HepG2 (cell line): ENCODE results near the gene RIF1. TPM values are rescaled to one million over a fixed set of nuclear protein-coding genes. Genes with fewer than 3 reads are reported as not detected.

ENCODE experiments used
- AHR ChIP-seq: IDR thresholded peaks from 2 replicates; pipeline ENCODE4 v1.6.1; 2018; ENCODE audit warnings: missing genetic modification reagents, missing compliant biosample characterization
- CBX5 ChIP-seq: sonication (generic); formaldehyde crosslinking; IDR thresholded peaks from 2 replicates; pipeline ENCODE4 v1.4.0; 2020; ENCODE audit warnings: missing genetic modification reagents, borderline replicate concordance
- GABPB1 ChIP-seq: IDR thresholded peaks from 2 replicates; pipeline ENCODE4 v1.6.1; 2016; ENCODE audit warnings: mild to moderate bottlenecking, missing genetic modification reagents, moderate library complexity, missing compliant biosample characterization
- HDAC6 ChIP-seq: fragments of 200-600 bp; sonication (generic); IDR thresholded peaks from 2 replicates; pipeline ENCODE4 v1.7.0; 2017; ENCODE audit warnings: mild to moderate bottlenecking, antibody characterized with exemption, low read length, low read depth
- HMGXB4 ChIP-seq, 2 experiments: sonication (generic) in 1 of 2; formaldehyde crosslinking in 1 of 2; IDR thresholded peaks; 2 replicates each; pipeline versions ENCODE4 v1.4.0 to v1.6.1; 2018 to 2020; ENCODE audit warnings: missing genetic modification reagents in 2 of 2, borderline replicate concordance in 1 of 2, low read depth in 1 of 2, mild to moderate bottlenecking in 1 of 2, missing biosample characterization in 1 of 2
- HNRNPLL ChIP-seq: fragments of 200-400 bp; formaldehyde crosslinking; IDR thresholded peaks from 2 replicates; pipeline ENCODE4 v1.6.1; 2017; ENCODE audit warnings: mild to moderate bottlenecking, low read depth, low read length; ENCODE audit not compliant: poor library complexity, severe bottlenecking
- HOXA5 ChIP-seq: sonication (generic); formaldehyde crosslinking; IDR thresholded peaks from 2 replicates; pipeline ENCODE4 v1.4.0; 2020; ENCODE audit warnings: missing genetic modification reagents
- IKZF4 ChIP-seq: sonication (generic); formaldehyde crosslinking; IDR thresholded peaks from 2 replicates; pipeline ENCODE4 v1.5.1; 2020; ENCODE audit warnings: borderline replicate concordance, mild to moderate bottlenecking, low read depth, missing genetic modification reagents; ENCODE audit errors: not compliant biosample characterization
- ISL2 ChIP-seq: sonication (generic); formaldehyde crosslinking; IDR thresholded peaks from 2 replicates; pipeline ENCODE4 v1.5.0; 2020; ENCODE audit warnings: missing genetic modification reagents
- KLF9 ChIP-seq: IDR thresholded peaks from 2 replicates; pipeline ENCODE4 v1.6.1; 2016; ENCODE audit warnings: low read depth
- RFX1 ChIP-seq: fragments of 450-650 bp; IDR thresholded peaks from 2 replicates; pipeline ENCODE4 v1.6.1; 2017
- RFXANK ChIP-seq: IDR thresholded peaks from 2 replicates; pipeline ENCODE4 v1.6.1; 2016
- SMAD9 ChIP-seq: sonication (generic); formaldehyde crosslinking; IDR thresholded peaks from 2 replicates; pipeline ENCODE4 v1.5.1; 2020; ENCODE audit warnings: mild to moderate bottlenecking, missing genetic modification reagents
- SRF ChIP-seq: IDR thresholded peaks from 2 replicates; pipeline ENCODE4 v1.6.1; 2011; ENCODE audit warnings: mild to moderate bottlenecking, low read depth, low read length, moderate library complexity
- ZNF264 ChIP-seq: sonication (generic); formaldehyde crosslinking; IDR thresholded peaks from 2 replicates; pipeline ENCODE4 v1.4.0; 2020; ENCODE audit warnings: missing genetic modification reagents
- ZNF501 ChIP-seq: sonication (generic); formaldehyde crosslinking; IDR thresholded peaks from 2 replicates; pipeline ENCODE4 v1.5.1; 2020; ENCODE audit warnings: mild to moderate bottlenecking, moderate library complexity, missing genetic modification reagents
- ZNF564 ChIP-seq: sonication (generic); formaldehyde crosslinking; IDR thresholded peaks from 2 replicates; pipeline ENCODE4 v1.8.1; 2023; ENCODE audit warnings: mild to moderate bottlenecking, missing genetic modification reagents
- ZNF598 ChIP-seq: sonication (generic); formaldehyde crosslinking; IDR thresholded peaks from 2 replicates; pipeline ENCODE4 v1.5.1; 2020; ENCODE audit warnings: mild to moderate bottlenecking, missing genetic modification reagents, borderline replicate concordance
- polyA plus RNA-seq, 8 experiments: library from polyadenylated mRNA; depleted of rRNA in 3 of 8; stranded (reverse) in 7 of 8; unstranded in 1 of 8; fragments of >200 nt; fragmentation: Illumina TruSeq in 4 of 8; extraction: Trizol in 4 of 8; gene quantifications; 2 replicates each; pipeline versions ENCODE4 v1.2.1 to v1.2.3, GENCODE V29; 2011 to 2016; ENCODE audit warnings: low read depth in 4 of 8, missing spikeins in 1 of 8, mixed read lengths in 1 of 8; ENCODE audit not compliant: insufficient read depth in 1 of 8
- total RNA-seq, 5 experiments: library from RNA; depleted of rRNA; stranded (reverse); fragments of >200 nt; fragmentation: Illumina TruSeq; extraction: Trizol; gene quantifications; 2 replicates each; pipeline ENCODE4 v1.2.3, GENCODE V29; 2016; ENCODE audit warnings: low read depth in 1 of 5
- TF ChIP-seq, protein P1 (sequence below): sonication (generic); formaldehyde crosslinking; IDR thresholded peaks from 2 replicates; pipeline ENCODE4 v1.8.0; 2022; ENCODE audit warnings: missing genetic modification reagents, mild to moderate bottlenecking, borderline replicate concordance
- TF ChIP-seq, protein P2 (sequence below): sonication (generic); formaldehyde crosslinking; conservative IDR thresholded peaks from 2 replicates; pipeline ENCODE4 v1.8.0; 2022; ENCODE audit warnings: missing genetic modification reagents
- TF ChIP-seq, protein P3 (sequence below): IDR thresholded peaks from 2 replicates; pipeline ENCODE4 v1.4.0; 2020; ENCODE audit warnings: mild to moderate bottlenecking, missing genetic modification reagents

Gene RIF1
- total and polyA plus RNA-seq, 2 of the 13 experiments (the other 11 are each of a cell fraction or from before 2014, with no cell fraction given): 12.1 to 73.6 TPM

DNA sequence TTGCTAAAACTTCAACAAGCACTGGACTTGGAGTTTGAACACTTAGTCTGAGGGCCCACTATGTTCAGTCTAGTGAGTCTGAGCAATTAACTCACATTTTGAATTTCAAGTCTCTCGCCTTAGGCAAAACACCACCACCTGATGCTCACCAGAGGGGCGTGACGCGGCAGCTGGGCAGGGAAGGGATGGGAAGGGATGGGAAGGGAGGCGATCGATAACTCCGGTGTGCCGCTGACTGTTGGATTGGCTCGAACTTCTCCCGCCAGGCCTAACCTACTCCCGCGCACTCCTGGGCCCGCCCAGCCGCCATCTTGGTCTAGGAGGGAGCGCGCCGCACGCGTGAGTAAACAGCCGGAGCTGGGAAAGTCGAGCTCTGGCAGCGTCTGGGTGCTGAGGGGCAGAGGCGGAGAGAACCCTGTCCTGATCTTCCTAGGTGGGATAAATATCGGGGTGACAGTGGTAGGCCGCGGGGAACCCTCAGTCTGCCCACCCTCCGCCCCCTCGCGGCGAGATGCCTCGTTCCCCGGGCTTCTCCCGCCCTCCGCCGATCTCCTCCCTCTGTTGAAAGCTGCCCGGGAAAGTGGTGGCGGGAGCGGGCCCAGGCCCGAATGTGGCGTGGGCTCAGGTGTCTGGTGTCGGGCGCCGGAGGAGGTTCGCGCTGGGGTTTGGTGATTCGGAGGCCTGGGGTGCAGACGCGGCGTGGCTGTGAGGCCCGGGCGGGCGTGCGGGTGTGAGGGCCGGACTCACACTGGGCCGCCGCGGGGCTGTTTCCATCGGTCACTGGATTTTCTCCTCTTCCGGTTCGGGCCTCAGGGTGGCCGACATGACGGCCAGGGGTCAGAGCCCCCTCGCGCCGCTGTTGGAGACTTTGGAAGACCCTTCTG, at the start of gene RIF1 (continued):
- TF ChIP-seq RFX1: no peak
- TF ChIP-seq HOXA5: no peak; the same call in 1 of the 2 replicates
- TF ChIP-seq CBX5 (CRISPR knock-in tag): peak; percentile 93
- peak; percentile 89 for TF ChIP-seq AHR
- TF ChIP-seq ZNF501: peak; percentile 91
- peak; percentile 61; the same call in 1 of the 2 replicates for TF ChIP-seq SMAD9 (CRISPR knock-in tag)
- peak; percentile 95 to 100; a peak in 3 of 4 replicates for TF ChIP-seq HMGXB4 (CRISPR knock-in tag; IDR thresholded peaks at IDR 0.05; ENCODE audit: borderline replicate concordance in 1 of 2, low read depth in 1 of 2)
- peak; percentile 32 for TF ChIP-seq IKZF4 (CRISPR knock-in tag)
- peak; percentile 82 for TF ChIP-seq ISL2 (CRISPR knock-in tag)
- TF ChIP-seq, protein P1, sequence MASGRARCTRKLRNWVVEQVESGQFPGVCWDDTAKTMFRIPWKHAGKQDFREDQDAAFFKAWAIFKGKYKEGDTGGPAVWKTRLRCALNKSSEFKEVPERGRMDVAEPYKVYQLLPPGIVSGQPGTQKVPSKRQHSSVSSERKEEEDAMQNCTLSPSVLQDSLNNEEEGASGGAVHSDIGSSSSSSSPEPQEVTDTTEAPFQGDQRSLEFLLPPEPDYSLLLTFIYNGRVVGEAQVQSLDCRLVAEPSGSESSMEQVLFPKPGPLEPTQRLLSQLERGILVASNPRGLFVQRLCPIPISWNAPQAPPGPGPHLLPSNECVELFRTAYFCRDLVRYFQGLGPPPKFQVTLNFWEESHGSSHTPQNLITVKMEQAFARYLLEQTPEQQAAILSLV (CRISPR knock-in tag): peak; percentile 99
- TF ChIP-seq SRF: peak; percentile 98
- TF ChIP-seq HDAC6: no peak
- peak; percentile 93 for TF ChIP-seq ZNF564 (CRISPR knock-in tag)
- peak; percentile 22; the same call in 1 of the 2 replicates for TF ChIP-seq ZNF264 (CRISPR knock-in tag)
- TF ChIP-seq HNRNPLL: peak; percentile 82
- peak; percentile 91 for TF ChIP-seq ZNF598 (CRISPR knock-in tag)
- TF ChIP-seq, protein P2, sequence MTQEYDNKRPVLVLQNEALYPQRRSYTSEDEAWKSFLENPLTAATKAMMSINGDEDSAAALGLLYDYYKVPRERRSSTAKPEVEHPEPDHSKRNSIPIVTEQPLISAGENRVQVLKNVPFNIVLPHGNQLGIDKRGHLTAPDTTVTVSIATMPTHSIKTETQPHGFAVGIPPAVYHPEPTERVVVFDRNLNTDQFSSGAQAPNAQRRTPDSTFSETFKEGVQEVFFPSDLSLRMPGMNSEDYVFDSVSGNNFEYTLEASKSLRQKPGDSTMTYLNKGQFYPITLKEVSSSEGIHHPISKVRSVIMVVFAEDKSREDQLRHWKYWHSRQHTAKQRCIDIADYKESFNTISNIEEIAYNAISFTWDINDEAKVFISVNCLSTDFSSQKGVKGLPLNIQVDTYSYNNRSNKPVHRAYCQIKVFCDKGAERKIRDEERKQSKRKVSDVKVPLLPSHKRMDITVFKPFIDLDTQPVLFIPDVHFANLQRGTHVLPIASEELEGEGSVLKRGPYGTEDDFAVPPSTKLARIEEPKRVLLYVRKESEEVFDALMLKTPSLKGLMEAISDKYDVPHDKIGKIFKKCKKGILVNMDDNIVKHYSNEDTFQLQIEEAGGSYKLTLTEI (CRISPR knock-in tag): no peak
- TF ChIP-seq GABPB1 (CRISPR knock-in tag): peak; percentile 90
- TF ChIP-seq, protein P3, sequence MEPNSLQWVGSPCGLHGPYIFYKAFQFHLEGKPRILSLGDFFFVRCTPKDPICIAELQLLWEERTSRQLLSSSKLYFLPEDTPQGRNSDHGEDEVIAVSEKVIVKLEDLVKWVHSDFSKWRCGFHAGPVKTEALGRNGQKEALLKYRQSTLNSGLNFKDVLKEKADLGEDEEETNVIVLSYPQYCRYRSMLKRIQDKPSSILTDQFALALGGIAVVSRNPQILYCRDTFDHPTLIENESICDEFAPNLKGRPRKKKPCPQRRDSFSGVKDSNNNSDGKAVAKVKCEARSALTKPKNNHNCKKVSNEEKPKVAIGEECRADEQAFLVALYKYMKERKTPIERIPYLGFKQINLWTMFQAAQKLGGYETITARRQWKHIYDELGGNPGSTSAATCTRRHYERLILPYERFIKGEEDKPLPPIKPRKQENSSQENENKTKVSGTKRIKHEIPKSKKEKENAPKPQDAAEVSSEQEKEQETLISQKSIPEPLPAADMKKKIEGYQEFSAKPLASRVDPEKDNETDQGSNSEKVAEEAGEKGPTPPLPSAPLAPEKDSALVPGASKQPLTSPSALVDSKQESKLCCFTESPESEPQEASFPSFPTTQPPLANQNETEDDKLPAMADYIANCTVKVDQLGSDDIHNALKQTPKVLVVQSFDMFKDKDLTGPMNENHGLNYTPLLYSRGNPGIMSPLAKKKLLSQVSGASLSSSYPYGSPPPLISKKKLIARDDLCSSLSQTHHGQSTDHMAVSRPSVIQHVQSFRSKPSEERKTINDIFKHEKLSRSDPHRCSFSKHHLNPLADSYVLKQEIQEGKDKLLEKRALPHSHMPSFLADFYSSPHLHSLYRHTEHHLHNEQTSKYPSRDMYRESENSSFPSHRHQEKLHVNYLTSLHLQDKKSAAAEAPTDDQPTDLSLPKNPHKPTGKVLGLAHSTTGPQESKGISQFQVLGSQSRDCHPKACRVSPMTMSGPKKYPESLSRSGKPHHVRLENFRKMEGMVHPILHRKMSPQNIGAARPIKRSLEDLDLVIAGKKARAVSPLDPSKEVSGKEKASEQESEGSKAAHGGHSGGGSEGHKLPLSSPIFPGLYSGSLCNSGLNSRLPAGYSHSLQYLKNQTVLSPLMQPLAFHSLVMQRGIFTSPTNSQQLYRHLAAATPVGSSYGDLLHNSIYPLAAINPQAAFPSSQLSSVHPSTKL: peak; percentile 60
- TF ChIP-seq KLF9 (CRISPR knock-in tag): peak; percentile 94
- TF ChIP-seq RFXANK (CRISPR knock-in tag): peak; percentile 67; the same call in 1 of the 2 replicates
